Prostate gland (tissue), 2 donors: ENCODE measurements around the gene CELF4.

Experiments
- CTCF ChIP-seq, 4 experiments: fragments of 200-600 bp in 2 of 4; fragments of 450-650 bp in 2 of 4; sonication (generic) in 2 of 4; IDR thresholded peaks; 1 replicate in 3 of 4; 2 replicates in 1 of 4; pipeline ENCODE4 v1.5.1; 2016 to 2019; ENCODE audit warnings: antibody characterized with exemption in 4 of 4, mild to moderate bottlenecking in 2 of 4, moderate library complexity in 2 of 4
- POLR2AphosphoS5 ChIP-seq: sonication (generic); formaldehyde crosslinking; IDR thresholded peaks from one replicate; pipeline ENCODE4 v1.6.1; 2017; ENCODE audit warnings: antibody characterized with exemption

- TF ChIP-seq POLR2AphosphoS5 (peak; percentile 61), CTCF (IDR thresholded peaks at IDR 0.05) (no peak)
These were observed 265.9 kb downstream of the CELF4 start for GRCh38 chr18:37299471-37300304.
